Uterus (tissue), 2 donors: ENCODE measurements around the gene RALA.

Experiments
- POLR2A ChIP-seq, 2 donors: fragments of 450-650 bp; IDR thresholded peaks; one replicate each; pipeline ENCODE4 v1.6.1; 2016; ENCODE audit warnings: antibody characterized with exemption in 2 of 2, mild to moderate bottlenecking in 1 of 2, moderate library complexity in 1 of 2
- TF ChIP-seq, protein P1 (sequence below), 4 experiments: fragments of 200-600 bp in 2 of 4; fragments of 450-650 bp in 2 of 4; sonication (generic) in 2 of 4; IDR thresholded peaks; one replicate each; pipeline ENCODE4 v1.5.1; 2016 to 2019; ENCODE audit warnings: antibody characterized with exemption in 4 of 4, mild to moderate bottlenecking in 2 of 4, moderate library complexity in 1 of 4

GRCh38 chr7:39700932-39701331, 77.6 kb downstream of the RALA start:
- TF ChIP-seq, protein P1, sequence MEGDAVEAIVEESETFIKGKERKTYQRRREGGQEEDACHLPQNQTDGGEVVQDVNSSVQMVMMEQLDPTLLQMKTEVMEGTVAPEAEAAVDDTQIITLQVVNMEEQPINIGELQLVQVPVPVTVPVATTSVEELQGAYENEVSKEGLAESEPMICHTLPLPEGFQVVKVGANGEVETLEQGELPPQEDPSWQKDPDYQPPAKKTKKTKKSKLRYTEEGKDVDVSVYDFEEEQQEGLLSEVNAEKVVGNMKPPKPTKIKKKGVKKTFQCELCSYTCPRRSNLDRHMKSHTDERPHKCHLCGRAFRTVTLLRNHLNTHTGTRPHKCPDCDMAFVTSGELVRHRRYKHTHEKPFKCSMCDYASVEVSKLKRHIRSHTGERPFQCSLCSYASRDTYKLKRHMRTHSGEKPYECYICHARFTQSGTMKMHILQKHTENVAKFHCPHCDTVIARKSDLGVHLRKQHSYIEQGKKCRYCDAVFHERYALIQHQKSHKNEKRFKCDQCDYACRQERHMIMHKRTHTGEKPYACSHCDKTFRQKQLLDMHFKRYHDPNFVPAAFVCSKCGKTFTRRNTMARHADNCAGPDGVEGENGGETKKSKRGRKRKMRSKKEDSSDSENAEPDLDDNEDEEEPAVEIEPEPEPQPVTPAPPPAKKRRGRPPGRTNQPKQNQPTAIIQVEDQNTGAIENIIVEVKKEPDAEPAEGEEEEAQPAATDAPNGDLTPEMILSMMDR (IDR thresholded peaks at IDR 0.05), result no peak
- TF ChIP-seq POLR2A (IDR thresholded peaks at IDR 0.05), result no peak
